ENCODE data around the gene OR10G2.
"Not testable (repeated sequence)": the region's sequence is repeated elsewhere in the genome, so short reads cannot be mapped to it uniquely, and the experiment has no call there.

OR10G2 gene

GRCh38 chr14:21612324-21612723, 22.4 kb downstream of the OR10G2 start:
- TF ChIP-seq REST (IDR thresholded peaks at IDR 0.05; ENCODE audit: insufficient replicate concordance, low read depth) (no peak), GABPA (IDR thresholded peaks at IDR 0.05; ENCODE audit: low read depth) (no peak), SPI1 (IDR thresholded peaks at IDR 0.05; ENCODE audit: borderline replicate concordance, low read depth) (no peak), CTCF (IDR thresholded peaks at IDR 0.05; ENCODE audit: insufficient read depth, low read length) (no peak), POLR2AphosphoS5 (IDR thresholded peaks at IDR 0.05; ENCODE audit: low read depth) (no peak)
- DNase-seq (ENCODE audit: low read depth in 1 of 2, low spot score in 1 of 2): no peak
- H3K4me3 ChIP-seq (replicated peaks; ENCODE audit: insufficient read depth, low read length): no peak overlapping the region
- H3K27ac ChIP-seq (replicated peaks): no peak overlapping the region
- H3K27me3 ChIP-seq (ENCODE audit: insufficient read depth, poor library complexity, severe bottlenecking): no peaks in the 10 kb centered on the region

- not testable (repeated sequence) for DNase-seq (ENCODE audit: low read depth in 1 of 2, low spot score in 1 of 2); H3K27ac ChIP-seq (replicated peaks); H3K4me3 ChIP-seq (replicated peaks; ENCODE audit: insufficient read depth, low read length); H3K27me3 ChIP-seq (ENCODE audit: insufficient read depth, poor library complexity, severe bottlenecking)
These were observed 32.6 kb downstream of the OR10G2 start for GRCh38 chr14:21602181-21602580.

GRCh38 chr14:21589317-21589716, 45.4 kb downstream of the OR10G2 start:
- H3K4me3 ChIP-seq (replicated peaks; ENCODE audit: insufficient read depth, low read length): no peak overlapping the region
- H3K27ac ChIP-seq (replicated peaks): no peak overlapping the region
- TF ChIP-seq CTCF (IDR thresholded peaks at IDR 0.05; ENCODE audit: insufficient read depth, low read length) (no peak), GABPA (IDR thresholded peaks at IDR 0.05; ENCODE audit: low read depth) (no peak), REST (IDR thresholded peaks at IDR 0.05; ENCODE audit: insufficient replicate concordance, low read depth) (no peak), POLR2AphosphoS5 (IDR thresholded peaks at IDR 0.05; ENCODE audit: low read depth) (no peak), SPI1 (IDR thresholded peaks at IDR 0.05; ENCODE audit: borderline replicate concordance, low read depth) (no peak)
- DNase-seq (ENCODE audit: low read depth in 1 of 2, low spot score in 1 of 2): no peak
- H3K27me3 ChIP-seq (ENCODE audit: insufficient read depth, poor library complexity, severe bottlenecking): no peaks in the 10 kb centered on the region
